Kidney epithelial cell (primary cell): ENCODE data around the gene RAB34. TPM values are rescaled to one million over a fixed set of nuclear protein-coding genes. Genes with fewer than 3 reads are reported as not detected.

ENCODE experiments used
- DNase-seq: peaks from one replicate; pipeline ENCODE4 v3.0.0-alpha.2; 2010; ENCODE audit warnings: low read depth
- H3K27me3 ChIP-seq: 2 replicates; pipeline ENCODE4 v1.6.0; 2011; ENCODE audit warnings: low read length; ENCODE audit not compliant: control insufficient read depth, insufficient read depth
- H3K36me3 ChIP-seq: 2 replicates; pipeline ENCODE4 v1.5.1; 2011; ENCODE audit warnings: low read length; ENCODE audit not compliant: control insufficient read depth, insufficient read depth
- H3K4me3 ChIP-seq: 2 replicates; pipeline ENCODE4 v1.5.1; 2011; ENCODE audit warnings: low read depth, mild to moderate bottlenecking, control low read depth, low read length
- CTCF ChIP-seq: IDR thresholded peaks from 2 replicates; pipeline ENCODE4 v1.5.1; 2011; ENCODE audit warnings: mild to moderate bottlenecking, moderate library complexity, low read length, control low read depth, inconsistent platforms; ENCODE audit not compliant: insufficient read depth, poor library complexity, severe bottlenecking
- total RNA-seq: library from RNA; depleted of rRNA; stranded (reverse); fragments of >200 nt; gene quantifications from 2 replicates; pipeline ENCODE4 v1.2.3, GENCODE V29; 2015

RAB34 gene
- total RNA-seq, 1 donor from 2014 or later: 314 TPM

DNA sequence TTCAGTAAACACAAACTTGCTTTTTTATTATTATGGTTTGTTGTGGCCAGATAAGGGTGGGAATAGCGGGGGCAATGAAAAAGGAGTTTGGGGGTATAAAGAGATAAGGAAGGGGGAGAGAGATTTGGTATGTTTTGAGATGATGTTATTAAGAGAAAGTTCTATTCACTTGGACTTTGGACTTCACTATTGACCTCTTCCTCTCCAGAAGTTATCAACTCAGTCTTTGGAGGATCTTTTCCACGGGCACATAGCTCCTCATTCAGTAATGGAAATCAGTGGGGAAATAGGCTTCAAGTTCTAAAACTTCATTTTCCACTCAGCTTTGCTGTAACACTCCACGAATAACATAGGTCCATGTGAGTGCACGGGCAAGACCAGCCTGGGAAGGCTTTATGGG, 29.2 kb downstream of the RAB34 start:
- no peak overlapping the region for H3K4me3 ChIP-seq
- TF ChIP-seq CTCF: no peak
- H3K36me3 ChIP-seq: peaks cover 1% of the 10 kb centered on the region
- no peaks in the 10 kb centered on the region for H3K27me3 ChIP-seq
- DNase-seq: no peak

- TF ChIP-seq CTCF: no peak
- DNase-seq: no peak
- Histone ChIP-seq H3K27me3 (no peaks in the 10 kb centered on the region), H3K4me3 (no peak overlapping the region), H3K36me3 (peaks cover 8% of the 10 kb centered on the region)
Measured at GRCh38 chr17:28686296-28686695, 31.4 kb downstream of the RAB34 start.

DNA sequence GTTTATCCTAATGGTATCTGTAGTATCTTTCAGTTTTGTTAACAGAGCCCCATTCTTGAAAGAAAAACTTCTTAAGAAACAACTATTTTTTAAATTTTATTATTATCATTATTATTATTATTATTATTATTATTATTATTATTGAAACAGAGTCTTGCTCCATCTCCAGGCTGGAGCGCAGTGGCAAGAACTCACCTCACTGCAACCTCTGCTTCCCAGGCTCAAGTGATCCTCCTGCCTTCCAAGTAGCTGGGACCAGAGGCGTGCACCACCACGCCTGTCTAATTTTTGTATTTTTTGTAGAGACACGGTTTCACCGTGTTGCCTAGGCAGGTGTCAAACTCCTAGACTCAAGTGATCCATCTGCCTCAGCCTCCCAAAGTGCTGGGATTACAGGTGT, 32.3 kb downstream of the RAB34 start:
- TF ChIP-seq CTCF: no peak
- Histone ChIP-seq H3K4me3 (no peak overlapping the region), H3K27me3 (no peaks in the 10 kb centered on the region), H3K36me3 (peaks cover 8% of the 10 kb centered on the region)
- no peak for DNase-seq

GRCh38 chr17:28684963-28685362, 32.7 kb downstream of the RAB34 start:
- H3K27me3 ChIP-seq: no peaks in the 10 kb centered on the region
- TF ChIP-seq CTCF: no peak
- H3K4me3 ChIP-seq: no peak overlapping the region
- no peak for DNase-seq
- peaks cover 8% of the 10 kb centered on the region for H3K36me3 ChIP-seq

DNA sequence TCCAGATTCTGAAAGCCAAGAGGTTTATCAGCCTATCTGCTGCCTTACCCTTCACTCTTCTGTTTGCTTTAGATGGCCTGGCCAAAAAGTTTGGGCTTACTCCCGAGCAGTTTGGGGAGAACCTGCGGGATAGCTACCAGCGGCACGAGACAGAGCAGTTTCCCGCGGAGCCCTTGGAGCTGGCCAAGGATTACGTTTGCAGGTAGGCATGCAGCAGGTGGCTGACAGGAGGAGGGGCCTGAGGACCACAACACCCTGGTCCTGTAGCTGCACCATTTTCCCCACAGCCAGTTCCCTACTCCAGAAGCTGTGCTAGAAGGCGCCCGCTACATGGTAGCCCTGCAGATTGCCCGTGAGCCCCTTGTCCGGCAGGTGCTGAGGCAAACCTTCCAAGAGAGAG, 35.0 kb downstream of the RAB34 start:
- no peak for TF ChIP-seq CTCF
- H3K36me3 ChIP-seq: peaks cover 6% of the 10 kb centered on the region
- no peak overlapping the region for H3K4me3 ChIP-seq
- DNase-seq: no peak
- H3K27me3 ChIP-seq: no peaks in the 10 kb centered on the region

DNA sequence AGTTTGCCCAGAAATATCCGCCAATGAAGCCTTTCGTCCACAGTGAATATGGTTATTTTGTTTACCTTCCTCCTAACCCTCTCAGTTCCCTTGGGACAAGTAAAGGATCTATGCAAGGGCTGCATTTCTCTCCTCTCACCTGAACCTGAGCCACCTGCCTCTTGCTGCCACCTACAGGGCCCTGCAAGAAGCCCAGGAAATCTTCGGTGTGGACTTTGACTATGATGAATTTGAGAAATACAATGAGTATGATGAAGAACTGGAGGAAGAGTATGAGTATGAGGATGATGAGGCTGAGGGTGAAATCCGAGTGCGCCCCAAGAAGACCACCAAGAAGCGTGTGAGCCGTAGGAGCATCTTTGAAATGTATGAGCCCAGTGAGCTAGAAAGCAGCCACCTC, 41.7 kb downstream of the RAB34 start:
- TF ChIP-seq CTCF: peak; percentile 47
- Histone ChIP-seq H3K36me3 (peaks cover 5% of the 10 kb centered on the region), H3K27me3 (no peaks in the 10 kb centered on the region), H3K4me3 (no peak overlapping the region)
- no peak for DNase-seq
